Activated naive CD8-positive, alpha-beta T cell treated with anti-CD3 and anti-CD28 coated beads for 36 hours (primary cell): ENCODE results near the gene GPT2. TPM values are rescaled to one million over a fixed set of nuclear protein-coding genes. Genes with fewer than 3 reads are reported as not detected.

Experiments
- DNase-seq: peaks from one replicate; pipeline ENCODE4 v3.0.0; 2021
- H3K27ac Mint-ChIP-seq: one replicate; pipeline ENCODE4 v1.8.0; 2022; ENCODE audit warnings: mild to moderate bottlenecking, moderate library complexity, mixed read lengths
- H3K27me3 Mint-ChIP-seq: one replicate; pipeline ENCODE4 v1.8.0; 2022; ENCODE audit warnings: mild to moderate bottlenecking, mixed read lengths
- H3K36me3 Mint-ChIP-seq: one replicate; pipeline ENCODE4 v1.8.0; 2021; ENCODE audit warnings: mild to moderate bottlenecking, mixed read lengths
- H3K4me1 Mint-ChIP-seq: one replicate; pipeline ENCODE4 v1.8.0; 2021; ENCODE audit warnings: mixed read lengths
- H3K4me3 Mint-ChIP-seq: one replicate; pipeline ENCODE4 v1.8.0; 2022; ENCODE audit warnings: mild to moderate bottlenecking, moderate library complexity, mixed read lengths
- H3K9me3 Mint-ChIP-seq: one replicate; pipeline ENCODE4 v1.8.0; 2022; ENCODE audit warnings: mixed read lengths
- total RNA-seq, 2 experiments: library from RNA; stranded (reverse); gene quantifications; one replicate each; pipeline ENCODE4 v1.2.3, GENCODE V29; 2021

GPT2 gene
- total RNA-seq, 2 experiments from 2014 or later, result 33.2 to 35.8 TPM

GRCh38 chr16:46974352-46974751 lies 90.2 kb downstream of the GPT2 start:
- peak; percentile 25 for DNase-seq
- Mint-ChIP-seq H3K27ac (peak overlapping the region; percentile 98), H3K36me3 (peaks cover 31% of the 10 kb centered on the region), H3K4me3 (peak overlapping the region; percentile 92), H3K4me1 (peaks cover 49% of the 10 kb centered on the region), H3K9me3 (no peaks in the 10 kb centered on the region), H3K27me3 (no peaks in the 10 kb centered on the region)

- Mint-ChIP-seq H3K27ac (peak overlapping the region; percentile 98), H3K27me3 (no peaks in the 10 kb centered on the region), H3K36me3 (peaks cover 29% of the 10 kb centered on the region), H3K4me3 (peak overlapping the region; percentile 92), H3K9me3 (no peaks in the 10 kb centered on the region), H3K4me1 (peaks cover 49% of the 10 kb centered on the region)
- DNase-seq, result no peak
Observed at GRCh38 chr16:46975165-46975564, 91.0 kb downstream of the GPT2 start.

- Mint-ChIP-seq H3K27me3 (no peaks in the 10 kb centered on the region), H3K27ac (peak overlapping the region; percentile 84), H3K4me1 (peaks cover 46% of the 10 kb centered on the region), H3K36me3 (peaks cover 24% of the 10 kb centered on the region), H3K9me3 (peaks cover under 1% of the 10 kb centered on the region), H3K4me3 (peak overlapping the region; percentile 49)
- no peak for DNase-seq
Observed at GRCh38 chr16:46975908-46976470, 91.8 kb downstream of the GPT2 start.

GRCh38 chr16:46976550-46976949 lies 92.4 kb downstream of the GPT2 start:
- Mint-ChIP-seq H3K27ac (peak overlapping the region; percentile 84), H3K4me3 (peak overlapping the region; percentile 42), H3K4me1 (peaks cover 43% of the 10 kb centered on the region), H3K36me3 (peaks cover 20% of the 10 kb centered on the region), H3K27me3 (no peaks in the 10 kb centered on the region), H3K9me3 (peaks cover 1% of the 10 kb centered on the region)
- DNase-seq, result no peak

Other genes with a start within 250 kb of the GPT2 start
- 100 to 1,000 TPM; 103 to 106 TPM for gene VPS35, start 195.2 kb upstream of the GPT2 start, total RNA-seq
- gene ORC6, start 194.7 kb upstream of the GPT2 start, total RNA-seq, result 10 to 100 TPM; 60.7 to 62.2 TPM
- under 1 TPM; 0.33 to 0.54 TPM for gene MYLK3, start 136.0 kb upstream of the GPT2 start, total RNA-seq
- 10 to 100 TPM; 16.5 to 17.9 TPM for gene C16orf87, start 53.2 kb upstream of the GPT2 start, total RNA-seq
- 100 to 1,000 TPM; 104 TPM for gene DNAJA2, start 89.3 kb downstream of the GPT2 start, total RNA-seq